OCI-LY3 (cell line): ENCODE data around the gene PNISR.

Source experiments
- CTCF ChIP-seq: fragments of 200-600, 300-600 bp; sonication (generic); IDR thresholded peaks from 2 replicates; pipeline ENCODE4 v1.5.1; 2014; ENCODE audit warnings: antibody characterized with exemption, low read length, low read depth
- EZH2phosphoT487 ChIP-seq: fragments of 200-600 bp; shearing (Covaris generic); IDR thresholded peaks from 2 replicates; pipeline ENCODE4 v1.6.1; 2018; ENCODE audit warnings: antibody characterized with exemption, mixed run types, low read depth

- TF ChIP-seq CTCF (no peak), EZH2phosphoT487 (no peak)
These were observed 61.1 kb downstream of the PNISR start for GRCh38 chr6:99364026-99364425.
